H1 (cell line): ENCODE data around the gene ISOC2. TPM values are rescaled to one million over a fixed set of nuclear protein-coding genes. Genes with fewer than 3 reads are reported as not detected.
A peak's percentile ranks its signal among the peaks of the same experiment; 100 is the strongest.

ENCODE experiments used
- ASH2L ChIP-seq: fragments of 200-600, 300-600 bp; sonication (generic); IDR thresholded peaks from one replicate; pipeline ENCODE4 v1.7.1; 2017; ENCODE audit warnings: low read length
- ATF3 ChIP-seq: IDR thresholded peaks from 2 replicates; pipeline ENCODE4 v1.6.1; 2011; ENCODE audit warnings: low read depth, mild to moderate bottlenecking, low read length; ENCODE audit not compliant: insufficient read depth
- CREB1 ChIP-seq: IDR thresholded peaks from 2 replicates; pipeline ENCODE4 v1.6.1; 2012; ENCODE audit warnings: inconsistent platforms
- EGR1 ChIP-seq: IDR thresholded peaks from 2 replicates; pipeline ENCODE4 v1.6.1; 2011; ENCODE audit warnings: low read depth, low read length, borderline replicate concordance
- GTF2F1 ChIP-seq: IDR thresholded peaks from 2 replicates; pipeline ENCODE4 v1.6.1; 2012; ENCODE audit warnings: low read depth, low read length, improper control_type of control experiment, borderline replicate concordance
- HDAC2 ChIP-seq, 2 experiments: fragments of 300-600 bp in 1 of 2; sonication (generic) in 1 of 2; IDR thresholded peaks; 2 replicates each; pipeline ENCODE4 v1.6.1; 2011 to 2012; ENCODE audit warnings: low read depth in 2 of 2, low read length in 2 of 2, mild to moderate bottlenecking in 2 of 2, moderate library complexity in 2 of 2, borderline replicate concordance in 1 of 2, inconsistent platforms in 1 of 2
- KDM1A ChIP-seq: fragments of 200-600, 300-600 bp; sonication (generic); IDR thresholded peaks from 2 replicates; pipeline ENCODE4 v1.7.1; 2016; ENCODE audit warnings: mild to moderate bottlenecking, low read length, borderline replicate concordance
- KDM4A ChIP-seq: IDR thresholded peaks from one replicate; pipeline ENCODE4 v1.7.1; 2012; ENCODE audit warnings: low read depth, mild to moderate bottlenecking, moderate library complexity, low read length, inconsistent platforms; ENCODE audit not compliant: severe bottlenecking
- MAX ChIP-seq: IDR thresholded peaks from 2 replicates; pipeline ENCODE4 v1.6.1; 2012; ENCODE audit warnings: inconsistent platforms
- PHF8 ChIP-seq: fragments of 200-600 bp; sonication (generic); conservative IDR thresholded peaks from 2 replicates; pipeline ENCODE4 v1.7.1; 2012; ENCODE audit warnings: low read depth, mild to moderate bottlenecking, inconsistent platforms, low read length, moderate library complexity
- POLR2AphosphoS5 ChIP-seq: IDR thresholded peaks from 2 replicates; pipeline ENCODE4 v1.6.1; 2011; ENCODE audit warnings: low read depth, low read length
- POU5F1 ChIP-seq: IDR thresholded peaks from 2 replicates; pipeline ENCODE4 v1.6.1; 2011; ENCODE audit warnings: low read depth, mild to moderate bottlenecking, low read length, moderate library complexity
- RNF2 ChIP-seq: fragments of 200-900, 300-1000 bp; sonication (generic); IDR thresholded peaks from 2 replicates; pipeline ENCODE4 v1.7.1; 2016; ENCODE audit warnings: borderline replicate concordance, low read depth, mild to moderate bottlenecking, antibody characterized with exemption, low read length; ENCODE audit not compliant: poor library complexity, severe bottlenecking; ENCODE audit errors: missing control alignments
- SP4 ChIP-seq: IDR thresholded peaks from 2 replicates; pipeline ENCODE4 v1.6.1; 2012; ENCODE audit warnings: low read length, inconsistent platforms
- TAF1 ChIP-seq: IDR thresholded peaks from 2 replicates; pipeline ENCODE4 v1.6.1; 2011; ENCODE audit warnings: mild to moderate bottlenecking, low read depth, low read length
- TAF7 ChIP-seq: optimal IDR thresholded peaks from 2 replicates; pipeline ENCODE3; 2011; ENCODE audit warnings: low read depth, mild to moderate bottlenecking, inconsistent platforms, low read length, moderate library complexity, borderline replicate concordance
- polyA plus RNA-seq, 7 experiments: library from polyadenylated mRNA; depleted of rRNA in 3 of 7; stranded (reverse) in 5 of 7; unstranded in 2 of 7; fragments of >200 nt in 5 of 7; fragments of 200-250 nt in 2 of 7; gene quantifications; 1 replicate in 5 of 7; 2 replicates in 1 of 7; 4 replicates in 1 of 7; pipeline versions ENCODE4 v1.2.1 to v1.2.3, GENCODE V29; 2011 to 2013; ENCODE audit warnings: missing spikeins in 2 of 7, mixed read lengths in 2 of 7
- total RNA-seq: library from RNA; stranded (reverse); fragmentation: NEBNext Ultra II Directional; extraction: Animal tissue kit (Norgen Biotek cat#: 25700); gene quantifications from 2 replicates; pipeline ENCODE4 v1.2.1, GENCODE V29; 2021
- TF ChIP-seq, protein P1 (sequence below): IDR thresholded peaks from 2 replicates; pipeline ENCODE4 v1.6.1; 2012; ENCODE audit warnings: low read length, inconsistent platforms
- TF ChIP-seq, protein P2 (sequence below): IDR thresholded peaks from 2 replicates; pipeline ENCODE4 v1.6.1; 2011; ENCODE audit warnings: low read length, improper control_type of control experiment

The ISOC2 gene
- total and polyA plus RNA-seq, 2 of the 8 experiments (the other 6 are each of a cell fraction or from before 2014, with no cell fraction given) = 96.9 to 152 TPM

GRCh38 chr19:55461259-55461973, at the start of gene ISOC2 (continued):
- TF ChIP-seq POU5F1 (no peak), HDAC2 (IDR thresholded peaks at IDR 0.05; ENCODE audit: borderline replicate concordance in 1 of 2, low read depth in 2 of 2, low read length in 2 of 2) (peak in 1 of 2 experiments; percentile 99; a peak in 2 of 4 replicates), GTF2F1 (no peak), PHF8 (peak; percentile 70), ASH2L (peak; percentile 92), SP4 (peak; percentile 94), ATF3 (peak; percentile 55; the same call in 1 of the 2 replicates), KDM1A (peak; percentile 100), EGR1 (peak; percentile 52; the same call in 1 of the 2 replicates), POLR2AphosphoS5 (peak; percentile 69), KDM4A (peak; percentile 60), TAF1 (peak; percentile 73), CREB1 (peak; percentile 72), TAF7 (peak; percentile 62), RNF2 (no peak), MAX (peak; percentile 91)
- TF ChIP-seq, protein P1, sequence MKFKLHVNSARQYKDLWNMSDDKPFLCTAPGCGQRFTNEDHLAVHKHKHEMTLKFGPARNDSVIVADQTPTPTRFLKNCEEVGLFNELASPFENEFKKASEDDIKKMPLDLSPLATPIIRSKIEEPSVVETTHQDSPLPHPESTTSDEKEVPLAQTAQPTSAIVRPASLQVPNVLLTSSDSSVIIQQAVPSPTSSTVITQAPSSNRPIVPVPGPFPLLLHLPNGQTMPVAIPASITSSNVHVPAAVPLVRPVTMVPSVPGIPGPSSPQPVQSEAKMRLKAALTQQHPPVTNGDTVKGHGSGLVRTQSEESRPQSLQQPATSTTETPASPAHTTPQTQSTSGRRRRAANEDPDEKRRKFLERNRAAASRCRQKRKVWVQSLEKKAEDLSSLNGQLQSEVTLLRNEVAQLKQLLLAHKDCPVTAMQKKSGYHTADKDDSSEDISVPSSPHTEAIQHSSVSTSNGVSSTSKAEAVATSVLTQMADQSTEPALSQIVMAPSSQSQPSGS = 0 out of 2 replicates have a peak, but pooled peaks have one; percentile 48
- TF ChIP-seq, protein P2, sequence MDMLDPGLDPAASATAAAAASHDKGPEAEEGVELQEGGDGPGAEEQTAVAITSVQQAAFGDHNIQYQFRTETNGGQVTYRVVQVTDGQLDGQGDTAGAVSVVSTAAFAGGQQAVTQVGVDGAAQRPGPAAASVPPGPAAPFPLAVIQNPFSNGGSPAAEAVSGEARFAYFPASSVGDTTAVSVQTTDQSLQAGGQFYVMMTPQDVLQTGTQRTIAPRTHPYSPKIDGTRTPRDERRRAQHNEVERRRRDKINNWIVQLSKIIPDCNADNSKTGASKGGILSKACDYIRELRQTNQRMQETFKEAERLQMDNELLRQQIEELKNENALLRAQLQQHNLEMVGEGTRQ = peak; percentile 92
